GM12873 (cell line): ENCODE data around the gene SPACA7.

Source experiments
- TF ChIP-seq, protein P1 (sequence below): IDR thresholded peaks from 2 replicates; pipeline ENCODE4 v1.5.1; 2012; ENCODE audit warnings: low read depth, mild to moderate bottlenecking, moderate library complexity, low read length, control low read depth; ENCODE audit not compliant: insufficient read depth; ENCODE audit errors: missing control alignments

Gene SPACA7

GRCh38 chr13:112351825-112352224 lies 24.3 kb upstream of the SPACA7 start:
- TF ChIP-seq, protein P1, sequence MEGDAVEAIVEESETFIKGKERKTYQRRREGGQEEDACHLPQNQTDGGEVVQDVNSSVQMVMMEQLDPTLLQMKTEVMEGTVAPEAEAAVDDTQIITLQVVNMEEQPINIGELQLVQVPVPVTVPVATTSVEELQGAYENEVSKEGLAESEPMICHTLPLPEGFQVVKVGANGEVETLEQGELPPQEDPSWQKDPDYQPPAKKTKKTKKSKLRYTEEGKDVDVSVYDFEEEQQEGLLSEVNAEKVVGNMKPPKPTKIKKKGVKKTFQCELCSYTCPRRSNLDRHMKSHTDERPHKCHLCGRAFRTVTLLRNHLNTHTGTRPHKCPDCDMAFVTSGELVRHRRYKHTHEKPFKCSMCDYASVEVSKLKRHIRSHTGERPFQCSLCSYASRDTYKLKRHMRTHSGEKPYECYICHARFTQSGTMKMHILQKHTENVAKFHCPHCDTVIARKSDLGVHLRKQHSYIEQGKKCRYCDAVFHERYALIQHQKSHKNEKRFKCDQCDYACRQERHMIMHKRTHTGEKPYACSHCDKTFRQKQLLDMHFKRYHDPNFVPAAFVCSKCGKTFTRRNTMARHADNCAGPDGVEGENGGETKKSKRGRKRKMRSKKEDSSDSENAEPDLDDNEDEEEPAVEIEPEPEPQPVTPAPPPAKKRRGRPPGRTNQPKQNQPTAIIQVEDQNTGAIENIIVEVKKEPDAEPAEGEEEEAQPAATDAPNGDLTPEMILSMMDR, result no peak

GRCh38 chr13:112353856-112354255 lies 22.3 kb upstream of the SPACA7 start:
- TF ChIP-seq, protein P1, result no peak

GRCh38 chr13:112354330-112355273 lies 21.6 kb upstream of the SPACA7 start:
- TF ChIP-seq, protein P1, result no peak

DNA sequence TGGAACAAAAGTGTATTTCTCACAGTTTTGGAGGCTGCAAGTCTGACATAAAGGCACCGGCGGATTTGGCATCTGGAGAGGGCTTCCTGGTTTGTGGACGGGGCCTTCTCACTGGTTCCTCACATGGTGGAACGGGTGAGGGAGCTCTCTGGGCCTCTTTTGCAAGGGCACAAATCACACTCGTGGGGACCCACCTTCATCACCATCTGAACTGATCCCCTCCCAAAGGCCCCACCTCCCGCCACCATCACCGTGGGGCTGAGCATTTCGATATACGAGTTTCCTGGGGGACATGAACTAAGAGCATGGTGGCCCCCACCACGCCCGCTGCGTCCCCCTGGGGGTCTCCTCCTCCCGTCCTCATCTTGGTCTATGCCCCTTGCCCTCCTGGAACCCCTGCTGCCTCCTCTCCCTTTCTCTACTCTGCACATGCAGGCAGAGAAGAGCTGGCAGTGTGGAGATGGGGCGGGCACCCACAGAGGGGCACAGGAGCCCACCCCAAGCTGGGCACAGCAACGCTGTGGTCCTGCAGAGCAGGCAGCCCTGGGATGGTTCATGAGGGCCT lies 20.8 kb upstream of the SPACA7 start:
- TF ChIP-seq, protein P1, result no peak

GRCh38 chr13:112356190-112356589 lies 20.0 kb upstream of the SPACA7 start:
- TF ChIP-seq, protein P1, result no peak

GRCh38 chr13:112358156-112358555 lies 18.0 kb upstream of the SPACA7 start:
- TF ChIP-seq, protein P1, result no peak

DNA sequence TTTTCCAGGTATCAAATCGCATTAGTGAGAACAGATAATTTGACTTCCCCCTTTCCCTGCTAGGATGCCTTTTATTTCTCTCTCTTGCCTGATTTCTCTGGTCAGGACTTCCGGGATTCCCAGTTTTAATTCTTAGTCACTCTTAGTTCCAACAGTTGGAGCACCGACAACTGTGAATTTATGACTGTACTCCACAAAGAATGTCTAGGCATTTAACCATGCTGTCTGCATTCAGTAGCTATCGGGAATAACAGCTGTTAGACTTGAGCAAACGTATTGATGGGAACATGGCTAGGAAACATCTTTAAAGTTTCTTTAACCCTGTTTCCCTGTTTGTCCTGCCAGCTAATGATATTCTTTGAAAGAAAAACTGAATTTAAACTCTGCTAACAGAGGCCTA lies 14.1 kb upstream of the SPACA7 start:
- TF ChIP-seq, protein P1, result no peak
